GM12891 (cell line): ENCODE measurements around the gene CARD16.

Experiments used
- DNase-seq: peaks from one replicate; pipeline ENCODE4 v3.0.0; 2011; ENCODE audit warnings: low spot score; ENCODE audit not compliant: insufficient read length
- FAIRE-seq: peaks from 2 replicates; lab custom pipeline; 2011; peaks lifted over from hg19 to GRCh38; lab: Jason Lieb, UNC
- PAX5 ChIP-seq: IDR thresholded peaks from 2 replicates; pipeline ENCODE4 v1.6.1; 2011; ENCODE audit warnings: low read length, moderate library complexity, mild to moderate bottlenecking; ENCODE audit not compliant: insufficient read depth, severe bottlenecking
- POLR2A ChIP-seq: IDR thresholded peaks from 2 replicates; pipeline ENCODE4 v1.6.1; 2011; ENCODE audit warnings: low read depth, low read length, control low read depth
- POLR2AphosphoS5 ChIP-seq: IDR thresholded peaks from 2 replicates; pipeline ENCODE4 v1.6.1; 2011; ENCODE audit warnings: low read depth, low read length, control low read depth
- POU2F2 ChIP-seq: IDR thresholded peaks from 2 replicates; pipeline ENCODE4 v1.6.1; 2011; ENCODE audit warnings: low read depth, mild to moderate bottlenecking, control low read depth, low read length, moderate library complexity
- SPI1 ChIP-seq: IDR thresholded peaks from 2 replicates; pipeline ENCODE4 v1.6.1; 2011; ENCODE audit warnings: low read depth, low read length, control low read depth
- TAF1 ChIP-seq: IDR thresholded peaks from 2 replicates; pipeline ENCODE4 v1.6.1; 2011; ENCODE audit warnings: low read depth, low read length, control low read depth

The CARD16 gene

GRCh38 chr11:104995001-104995408 lies 50.1 kb downstream of the CARD16 start:
- FAIRE-seq (no peak), DNase-seq (no peak)
- TF ChIP-seq POLR2A (no peak), POLR2AphosphoS5 (no peak), TAF1 (no peak), PAX5 (no peak), POU2F2 (no peak), SPI1 (no peak)

GRCh38 chr11:104992781-104993180 lies 52.4 kb downstream of the CARD16 start:
- TF ChIP-seq POLR2A (no peak), PAX5 (no peak), TAF1 (no peak), SPI1 (no peak), POU2F2 (no peak)
- FAIRE-seq (no peak), DNase-seq (no peak)

DNA sequence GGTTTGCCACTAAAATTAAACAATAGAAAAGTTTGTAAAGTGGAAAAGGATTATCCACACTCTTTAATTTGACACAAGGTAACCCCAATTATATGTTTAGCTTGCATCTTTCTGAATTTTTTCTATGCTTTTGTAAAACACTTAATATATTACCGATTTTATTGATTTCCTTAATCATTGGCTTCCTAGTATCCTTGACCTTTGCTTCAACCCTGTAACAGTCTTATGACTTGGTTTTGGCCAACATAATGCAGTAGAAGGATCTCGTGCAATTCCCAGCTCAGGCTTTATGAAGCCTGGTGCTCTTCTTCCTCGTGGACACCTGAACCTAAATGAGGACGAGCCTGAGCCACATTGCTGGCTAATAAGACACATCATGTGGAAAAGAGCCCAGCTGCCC lies 53.1 kb downstream of the CARD16 start:
- TF ChIP-seq SPI1 (no peak), POU2F2 (no peak), POLR2AphosphoS5 (no peak), TAF1 (no peak), POLR2A (no peak), PAX5 (no peak)
- no peak for FAIRE-seq

More for the DNA sequence above, 53.1 kb downstream of the CARD16 start:
- DNase-seq, result no peak
